Epidermal melanocyte (primary cell): Measurements from ENCODE around the gene HSDL1.

ENCODE experiments used
- DNase-seq: peaks from one replicate; pipeline ENCODE4 v3.0.0; 2011; ENCODE audit warnings: low spot score; ENCODE audit not compliant: insufficient read length

The HSDL1 gene

GRCh38 chr16:84082110-84082509, 62.9 kb downstream of the HSDL1 start:
- DNase-seq: no peak

DNA sequence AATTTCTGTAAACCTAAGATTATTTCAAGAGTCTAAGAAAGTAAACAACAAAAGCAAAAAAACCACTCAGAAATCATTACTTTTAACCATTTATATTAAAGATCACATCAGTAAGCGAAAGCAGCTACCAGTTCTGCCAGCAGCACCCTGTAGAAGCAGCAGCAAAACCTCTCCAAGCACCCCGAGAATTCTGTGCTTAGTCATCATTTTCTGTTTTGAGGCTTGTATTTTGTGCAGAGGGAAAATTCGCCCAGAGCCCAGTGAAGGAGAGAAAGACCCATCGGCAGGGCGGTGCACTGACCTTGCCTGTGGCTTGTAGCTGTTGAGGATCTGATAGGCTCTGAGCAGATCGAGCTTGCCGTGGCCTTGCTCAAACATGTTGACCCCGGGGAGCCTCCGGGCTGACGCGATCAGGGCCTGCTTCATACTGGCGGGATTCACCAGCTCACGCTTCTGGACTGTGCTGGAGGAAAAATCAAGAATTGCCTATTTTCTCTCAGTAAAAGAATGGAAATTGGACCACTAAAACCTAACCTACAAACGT, 63.5 kb downstream of the HSDL1 start:
- no peak for DNase-seq

GRCh38 chr16:84080813-84081212, 64.2 kb downstream of the HSDL1 start:
- no peak for DNase-seq

DNA sequence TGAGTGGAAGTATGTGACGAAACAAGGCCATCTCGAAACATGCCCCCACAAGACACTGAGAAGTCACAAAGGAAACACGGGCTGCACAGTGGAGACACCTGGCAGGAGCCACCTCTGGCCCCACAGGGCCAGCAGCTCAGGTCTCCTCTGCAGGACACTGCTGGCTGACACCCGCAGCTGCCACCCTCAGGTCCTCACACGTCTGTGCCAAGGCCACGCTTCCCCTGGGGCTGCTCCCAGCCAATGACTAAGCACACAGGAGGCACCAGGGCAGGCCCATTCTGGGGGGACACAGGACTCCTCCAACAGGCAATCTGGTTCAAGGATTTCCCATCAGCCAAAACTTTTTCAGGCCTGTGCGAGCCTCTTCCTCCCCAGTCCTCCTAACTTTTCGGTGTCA, 64.6 kb downstream of the HSDL1 start:
- DNase-seq: no peak

- DNase-seq: no peak
Observed at GRCh38 chr16:84079664-84080063, 65.3 kb downstream of the HSDL1 start.

DNA sequence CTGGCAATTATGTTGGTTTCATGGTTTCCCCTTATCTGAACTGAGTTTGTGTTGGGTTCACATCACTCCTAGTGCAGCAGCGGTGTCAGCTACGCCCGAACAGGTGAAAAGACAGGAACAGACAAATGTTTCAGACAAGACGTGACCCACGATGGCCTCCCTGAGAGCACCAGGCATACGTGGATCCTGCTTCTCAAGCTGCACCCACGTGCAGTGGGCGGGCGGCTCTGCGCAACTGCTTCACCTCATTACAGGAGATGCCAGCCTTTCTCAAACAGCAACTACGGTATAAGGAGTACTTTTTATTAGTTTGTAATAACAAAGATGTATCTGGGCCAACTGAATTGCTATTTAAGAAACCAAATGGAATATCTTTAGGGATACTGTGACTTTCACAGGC, 69.6 kb downstream of the HSDL1 start:
- no peak for DNase-seq

- no peak for DNase-seq
Observed at GRCh38 chr16:84074721-84075120, 70.3 kb downstream of the HSDL1 start.
